SU-DHL-6 (cell line): ENCODE results near the gene USP6.

Experiments used
- H2AFZ ChIP-seq: fragments of 200-600 bp; sonication (generic); 2 replicates; pipeline ENCODE4 v1.6.1; 2014; ENCODE audit warnings: low read depth, mild to moderate bottlenecking, moderate library complexity, mixed read lengths, antibody characterized with exemption, low read length; ENCODE audit not compliant: severe bottlenecking
- H3F3A ChIP-seq: fragments of 200-600 bp; shearing (Covaris generic); 2 replicates; pipeline ENCODE4 v1.6.0; 2016; ENCODE audit warnings: antibody characterized with exemption, mild to moderate bottlenecking; ENCODE audit not compliant: insufficient read depth
- H3K27ac ChIP-seq: fragments of 200-600 bp; sonication (generic); 2 replicates; pipeline ENCODE4 v1.5.1; 2016; ENCODE audit warnings: low read depth, mild to moderate bottlenecking, low read length, moderate library complexity, mixed read lengths
- H3K27me3 ChIP-seq: fragments of 200-600 bp; sonication (generic), shearing (Covaris generic); 2 replicates; pipeline ENCODE4 v1.6.0; 2014; ENCODE audit warnings: mild to moderate bottlenecking, low read length
- H3K36me3 ChIP-seq: fragments of 200-600 bp; sonication (generic); 2 replicates; pipeline ENCODE4 v1.6.1; 2014; ENCODE audit warnings: mild to moderate bottlenecking, low read length, mixed read lengths
- H3K4me2 ChIP-seq: fragments of 300-600, 200-600 bp; shearing (Covaris generic), sonication (generic); 2 replicates; pipeline ENCODE4 v1.6.0; 2014; ENCODE audit warnings: low read length, low read depth, mild to moderate bottlenecking; ENCODE audit not compliant: poor library complexity, severe bottlenecking
- H3K4me3 ChIP-seq: fragments of 200-600 bp; sonication (generic); 2 replicates; pipeline ENCODE4 v1.5.1; 2014; ENCODE audit warnings: antibody characterized with exemption, low read length, mild to moderate bottlenecking, mixed read lengths; ENCODE audit not compliant: insufficient read depth, poor library complexity, severe bottlenecking
- H3K79me2 ChIP-seq: fragments of 200-600 bp; sonication (generic); 2 replicates; pipeline ENCODE4 v1.6.1; 2014; ENCODE audit warnings: mild to moderate bottlenecking, low read length, moderate library complexity; ENCODE audit not compliant: insufficient read depth
- H3K9ac ChIP-seq: fragments of 200-600 bp; sonication (generic); 2 replicates; pipeline ENCODE4 v1.7.0; 2014; ENCODE audit warnings: mild to moderate bottlenecking, low read length
- H3K9me2 ChIP-seq: fragments of 200-600 bp; sonication (generic); replicated peaks from 2 replicates; pipeline ENCODE4 v1.6.1; 2014; ENCODE audit warnings: low read length; ENCODE audit not compliant: insufficient read depth
- H3K9me3 ChIP-seq: fragments of 200-600 bp; sonication (generic); 2 replicates; pipeline ENCODE4 v1.6.1; 2014; ENCODE audit warnings: low read length, mixed read lengths; ENCODE audit not compliant: insufficient read depth
- H4K20me1 ChIP-seq: fragments of 200-600 bp; sonication (generic); 2 replicates; pipeline ENCODE4 v1.6.1; 2014; ENCODE audit warnings: low read depth, mild to moderate bottlenecking, antibody characterized with exemption, low read length, moderate library complexity, mixed read lengths
- EZH2phosphoT487 ChIP-seq: fragments of 200-600 bp; sonication (generic), shearing (Covaris generic); conservative IDR thresholded peaks from 2 replicates; pipeline ENCODE4 v1.6.1; 2018; ENCODE audit warnings: mild to moderate bottlenecking, antibody characterized with exemption, low read length, moderate library complexity, mixed read lengths
- TF ChIP-seq, protein P1 (sequence below): fragments of 200-600 bp; sonication (generic); IDR thresholded peaks from one replicate; pipeline ENCODE4 v1.5.1; 2017; ENCODE audit warnings: antibody characterized with exemption, mild to moderate bottlenecking, low read length, moderate library complexity; ENCODE audit not compliant: insufficient read depth, poor library complexity, severe bottlenecking

USP6 gene

GRCh38 chr17:5181509-5182305 is 65.9 kb downstream of the USP6 start:
- Histone ChIP-seq H3K27ac (no peak overlapping the region), H3K9me2 (no peaks in the 10 kb centered on the region), H3K4me3 (no peak overlapping the region), H3K9ac (no peak overlapping the region), H3K27me3 (no peaks in the 10 kb centered on the region), H3K4me2 (no peak overlapping the region), H3K9me3 (peaks cover 65% of the 10 kb centered on the region), H3F3A (no peaks in the 10 kb centered on the region), H3K79me2 (no peaks in the 10 kb centered on the region), H4K20me1 (no peaks in the 10 kb centered on the region), H3K36me3 (peaks cover 40% of the 10 kb centered on the region), H2AFZ (no peak overlapping the region)
- no peak for TF ChIP-seq EZH2phosphoT487
- TF ChIP-seq, protein P1, sequence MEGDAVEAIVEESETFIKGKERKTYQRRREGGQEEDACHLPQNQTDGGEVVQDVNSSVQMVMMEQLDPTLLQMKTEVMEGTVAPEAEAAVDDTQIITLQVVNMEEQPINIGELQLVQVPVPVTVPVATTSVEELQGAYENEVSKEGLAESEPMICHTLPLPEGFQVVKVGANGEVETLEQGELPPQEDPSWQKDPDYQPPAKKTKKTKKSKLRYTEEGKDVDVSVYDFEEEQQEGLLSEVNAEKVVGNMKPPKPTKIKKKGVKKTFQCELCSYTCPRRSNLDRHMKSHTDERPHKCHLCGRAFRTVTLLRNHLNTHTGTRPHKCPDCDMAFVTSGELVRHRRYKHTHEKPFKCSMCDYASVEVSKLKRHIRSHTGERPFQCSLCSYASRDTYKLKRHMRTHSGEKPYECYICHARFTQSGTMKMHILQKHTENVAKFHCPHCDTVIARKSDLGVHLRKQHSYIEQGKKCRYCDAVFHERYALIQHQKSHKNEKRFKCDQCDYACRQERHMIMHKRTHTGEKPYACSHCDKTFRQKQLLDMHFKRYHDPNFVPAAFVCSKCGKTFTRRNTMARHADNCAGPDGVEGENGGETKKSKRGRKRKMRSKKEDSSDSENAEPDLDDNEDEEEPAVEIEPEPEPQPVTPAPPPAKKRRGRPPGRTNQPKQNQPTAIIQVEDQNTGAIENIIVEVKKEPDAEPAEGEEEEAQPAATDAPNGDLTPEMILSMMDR = no peak

DNA sequence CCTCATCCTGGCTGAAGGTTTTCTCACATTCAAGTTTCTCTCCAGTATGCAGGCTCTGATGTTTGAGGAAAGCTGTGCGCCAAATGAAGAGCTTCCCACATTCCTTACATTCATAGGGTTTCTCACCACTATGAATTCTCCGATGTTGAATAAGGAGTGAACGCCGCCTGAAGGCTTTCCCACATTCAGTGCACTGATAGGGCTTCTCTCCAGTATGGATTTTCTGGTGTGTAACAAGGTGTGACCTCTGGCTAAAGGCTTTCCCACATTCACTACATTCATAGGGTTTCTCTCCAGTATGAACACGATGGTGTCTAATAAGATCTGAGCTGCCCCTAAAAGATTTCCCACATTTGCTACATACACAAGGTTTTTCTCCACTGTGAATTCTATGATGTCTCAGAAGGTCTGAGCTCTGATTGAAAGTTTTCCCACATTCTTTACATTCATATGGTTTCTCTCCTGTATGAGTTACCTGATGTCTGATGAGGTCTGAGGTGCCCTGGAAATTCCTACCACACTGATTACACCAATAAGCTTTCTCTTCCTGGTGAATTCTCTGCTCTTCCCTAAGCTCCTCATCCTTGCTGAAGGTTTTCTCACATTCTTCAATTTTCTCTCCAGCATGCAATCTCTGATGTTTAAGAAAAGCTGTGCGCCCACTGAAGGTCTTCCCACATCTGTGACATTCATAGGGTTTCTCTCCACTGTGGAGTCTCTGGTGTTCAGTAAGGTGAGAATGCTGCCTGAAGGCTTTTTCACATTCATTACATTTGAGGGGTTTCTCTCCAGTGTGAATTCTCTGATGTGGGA is 67.0 kb downstream of the USP6 start:
- TF ChIP-seq, protein P1 = no peak
- TF ChIP-seq EZH2phosphoT487 = no peak

GRCh38 chr17:5183410-5183793 is 67.6 kb downstream of the USP6 start:
- Histone ChIP-seq H3K9me3 (peaks cover 66% of the 10 kb centered on the region), H3K9ac (no peak overlapping the region), H3F3A (no peaks in the 10 kb centered on the region), H3K9me2 (no peaks in the 10 kb centered on the region), H3K27ac (no peak overlapping the region), H3K79me2 (no peaks in the 10 kb centered on the region; the same call in 1 of the 2 replicates), H2AFZ (no peak overlapping the region), H3K4me2 (no peak overlapping the region), H3K36me3 (peaks cover 49% of the 10 kb centered on the region), H4K20me1 (no peaks in the 10 kb centered on the region), H3K27me3 (no peaks in the 10 kb centered on the region), H3K4me3 (no peak overlapping the region)
- TF ChIP-seq, protein P1 = no peak

More for the DNA sequence above, 67.0 kb downstream of the USP6 start:
- H3K4me2 ChIP-seq = no peak overlapping the region
- peaks cover 49% of the 10 kb centered on the region for H3K36me3 ChIP-seq
- no peaks in the 10 kb centered on the region for H3K27me3 ChIP-seq
- no peak overlapping the region for H3K9ac ChIP-seq
- no peak overlapping the region for H3K27ac ChIP-seq
- H2AFZ ChIP-seq = no peak overlapping the region
- no peaks in the 10 kb centered on the region; the same call in 1 of the 2 replicates for H3K79me2 ChIP-seq
- H3K9me2 ChIP-seq = no peaks in the 10 kb centered on the region
- H3K9me3 ChIP-seq = peaks cover 69% of the 10 kb centered on the region
- H4K20me1 ChIP-seq = no peaks in the 10 kb centered on the region
- H3K4me3 ChIP-seq = no peak overlapping the region
- no peaks in the 10 kb centered on the region for H3F3A ChIP-seq
